Measurements from ENCODE around the gene HAND1.

Gene HAND1

GRCh38 chr5:154449786-154450185, 28.2 kb downstream of the HAND1 start:
- DNase-seq = no peak

GRCh38 chr5:154447089-154447725, 30.8 kb downstream of the HAND1 start:
- no peak for DNase-seq

GRCh38 chr5:154446195-154447088, 31.6 kb downstream of the HAND1 start:
- peak; percentile 47 for DNase-seq

- DNase-seq = peak; percentile 93
Observed at GRCh38 chr5:154445422-154446194, 32.4 kb downstream of the HAND1 start, which contains the start of gene SAP30L. Gene SAP30L (plus strand): TSS chr5:154445997. CDS start chr5:154446605, 608 bp downstream.

GRCh38 chr5:154444556-154445421, 33.2 kb downstream of the HAND1 start:
- no peak for DNase-seq

GRCh38 chr5:154442801-154443200, 35.2 kb downstream of the HAND1 start:
- DNase-seq = no peak

- DNase-seq = no peak
Observed at GRCh38 chr5:154440540-154440939, 37.5 kb downstream of the HAND1 start.

- DNase-seq = no peak
Observed at GRCh38 chr5:154437281-154437965, 40.6 kb downstream of the HAND1 start.

GRCh38 chr5:154435226-154435625, 42.8 kb downstream of the HAND1 start:
- no peak for DNase-seq

GRCh38 chr5:154430961-154431630, 46.9 kb downstream of the HAND1 start:
- no peak for DNase-seq

GRCh38 chr5:154430466-154430865, 47.6 kb downstream of the HAND1 start:
- no peak for DNase-seq

GRCh38 chr5:154429341-154429740, 48.7 kb downstream of the HAND1 start:
- no peak for DNase-seq

- DNase-seq = no peak
Observed at GRCh38 chr5:154428208-154428607, 49.8 kb downstream of the HAND1 start.

Data from stimulated activated naive CD4-positive, alpha-beta T cell treated with Interleukin-2 at 50 U/mL for 16 hours (primary cell).